Endothelial cell of umbilical vein (primary cell): ENCODE measurements around the gene OARD1.

Source experiments
- CTCF ChIP-seq, 2 donors: IDR thresholded peaks; 1 replicate in 1 of 2; 2 replicates in 1 of 2; pipeline ENCODE4 v1.5.1; 2011; ENCODE audit warnings: low read length in 2 of 2, mild to moderate bottlenecking in 2 of 2, moderate library complexity in 2 of 2, control low read depth in 1 of 2, inconsistent platforms in 1 of 2, low read depth in 1 of 2; ENCODE audit not compliant: insufficient read depth in 1 of 2; ENCODE audit errors: extremely low read depth in 1 of 2
- EZH2 ChIP-seq: IDR thresholded peaks from 2 replicates; pipeline ENCODE4 v1.6.1; 2012; ENCODE audit warnings: borderline replicate concordance, low read depth, mild to moderate bottlenecking, moderate library complexity, low read length, inconsistent platforms; ENCODE audit not compliant: severe bottlenecking
- POLR2A ChIP-seq: IDR thresholded peaks from 2 replicates; pipeline ENCODE4 v1.6.1; 2012; ENCODE audit warnings: low read depth, mild to moderate bottlenecking, control low read depth, low read length
- POLR2AphosphoS5 ChIP-seq: IDR thresholded peaks from 2 replicates; pipeline ENCODE4 v1.6.1; 2012; ENCODE audit warnings: low read depth, mild to moderate bottlenecking, control low read depth, low read length, moderate library complexity; ENCODE audit not compliant: insufficient read depth

GRCh38 chr6:41092421-41093140 is 20.4 kb upstream of the OARD1 start:
- peak; percentile 9 to 39 for TF ChIP-seq CTCF (IDR thresholded peaks at IDR 0.05; ENCODE audit: extremely low read depth in 1 of 2, insufficient read depth in 1 of 2, low read depth in 1 of 2, low read length in 2 of 2)
- no peak for TF ChIP-seq POLR2A
- TF ChIP-seq POLR2AphosphoS5 = no peak
- no peak for TF ChIP-seq EZH2
